ENCODE data around the gene MROH9.

DNA sequence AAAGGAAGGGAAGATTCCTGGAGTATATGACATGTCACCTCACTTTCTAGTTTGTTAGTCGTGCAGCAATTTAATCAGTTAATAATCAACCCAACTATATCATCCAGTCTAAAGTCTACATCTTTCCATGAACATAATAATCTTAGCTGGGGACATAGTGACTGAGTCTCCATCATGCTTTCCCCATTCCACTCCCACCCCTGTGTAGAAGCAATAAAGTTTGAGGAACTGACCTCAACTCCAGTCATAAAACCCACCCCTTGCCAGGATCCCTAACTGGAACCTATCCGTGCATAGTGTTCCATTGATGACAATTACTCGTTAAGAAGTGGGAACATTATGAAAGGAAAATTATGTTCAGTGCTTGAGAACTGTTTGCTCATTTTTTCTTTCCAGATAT, 48.9 kb upstream of the MROH9 start:
- TF ChIP-seq TAF1 (IDR thresholded peaks at IDR 0.05; ENCODE audit: low read depth): no peak
- TF ChIP-seq RAD21 (IDR thresholded peaks at IDR 0.05; ENCODE audit: low read depth): no peak
- no peak for TF ChIP-seq NFIC (IDR thresholded peaks at IDR 0.05)
- no peak for TF ChIP-seq YY1 (IDR thresholded peaks at IDR 0.05; ENCODE audit: low read depth)
- TF ChIP-seq CREB1 (IDR thresholded peaks at IDR 0.05; ENCODE audit: low read depth): no peak
- no peak for TF ChIP-seq TCF12 (IDR thresholded peaks at IDR 0.05; ENCODE audit: low read depth)
- TF ChIP-seq, protein P1, sequence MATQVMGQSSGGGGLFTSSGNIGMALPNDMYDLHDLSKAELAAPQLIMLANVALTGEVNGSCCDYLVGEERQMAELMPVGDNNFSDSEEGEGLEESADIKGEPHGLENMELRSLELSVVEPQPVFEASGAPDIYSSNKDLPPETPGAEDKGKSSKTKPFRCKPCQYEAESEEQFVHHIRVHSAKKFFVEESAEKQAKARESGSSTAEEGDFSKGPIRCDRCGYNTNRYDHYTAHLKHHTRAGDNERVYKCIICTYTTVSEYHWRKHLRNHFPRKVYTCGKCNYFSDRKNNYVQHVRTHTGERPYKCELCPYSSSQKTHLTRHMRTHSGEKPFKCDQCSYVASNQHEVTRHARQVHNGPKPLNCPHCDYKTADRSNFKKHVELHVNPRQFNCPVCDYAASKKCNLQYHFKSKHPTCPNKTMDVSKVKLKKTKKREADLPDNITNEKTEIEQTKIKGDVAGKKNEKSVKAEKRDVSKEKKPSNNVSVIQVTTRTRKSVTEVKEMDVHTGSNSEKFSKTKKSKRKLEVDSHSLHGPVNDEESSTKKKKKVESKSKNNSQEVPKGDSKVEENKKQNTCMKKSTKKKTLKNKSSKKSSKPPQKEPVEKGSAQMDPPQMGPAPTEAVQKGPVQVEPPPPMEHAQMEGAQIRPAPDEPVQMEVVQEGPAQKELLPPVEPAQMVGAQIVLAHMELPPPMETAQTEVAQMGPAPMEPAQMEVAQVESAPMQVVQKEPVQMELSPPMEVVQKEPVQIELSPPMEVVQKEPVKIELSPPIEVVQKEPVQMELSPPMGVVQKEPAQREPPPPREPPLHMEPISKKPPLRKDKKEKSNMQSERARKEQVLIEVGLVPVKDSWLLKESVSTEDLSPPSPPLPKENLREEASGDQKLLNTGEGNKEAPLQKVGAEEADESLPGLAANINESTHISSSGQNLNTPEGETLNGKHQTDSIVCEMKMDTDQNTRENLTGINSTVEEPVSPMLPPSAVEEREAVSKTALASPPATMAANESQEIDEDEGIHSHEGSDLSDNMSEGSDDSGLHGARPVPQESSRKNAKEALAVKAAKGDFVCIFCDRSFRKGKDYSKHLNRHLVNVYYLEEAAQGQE (IDR thresholded peaks at IDR 0.05; ENCODE audit: low read depth): no peak
- TF ChIP-seq, protein P2, sequence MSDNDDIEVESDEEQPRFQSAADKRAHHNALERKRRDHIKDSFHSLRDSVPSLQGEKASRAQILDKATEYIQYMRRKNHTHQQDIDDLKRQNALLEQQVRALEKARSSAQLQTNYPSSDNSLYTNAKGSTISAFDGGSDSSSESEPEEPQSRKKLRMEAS (IDR thresholded peaks at IDR 0.05): no peak
- TF ChIP-seq EP300 (IDR thresholded peaks at IDR 0.05; ENCODE audit: borderline replicate concordance): no peak
- no peak for TF ChIP-seq FOXM1 (IDR thresholded peaks at IDR 0.05; ENCODE audit: borderline replicate concordance, low read depth)
- no peak for TF ChIP-seq ZBTB7A (IDR thresholded peaks at IDR 0.05; ENCODE audit: low read depth)
- TF ChIP-seq TEAD4 (IDR thresholded peaks at IDR 0.05): no peak
